Transverse colon (tissue), 4 donors: ENCODE measurements around the gene LMOD1.

Experiments
- CTCF ChIP-seq, 5 experiments: fragments of 200-600 bp in 3 of 5; fragments of 450-650 bp in 2 of 5; sonication (generic) in 3 of 5; IDR thresholded peaks; 1 replicate in 2 of 5; 2 replicates in 3 of 5; pipeline ENCODE4 v1.5.1; 2016 to 2017; ENCODE audit warnings: antibody characterized with exemption in 5 of 5, inconsistent platforms in 3 of 5, mild to moderate bottlenecking in 2 of 5, moderate library complexity in 1 of 5
- POLR2A ChIP-seq: fragments of 450-650 bp; IDR thresholded peaks from one replicate; pipeline ENCODE4 v1.6.1; 2016; ENCODE audit warnings: antibody characterized with exemption, mild to moderate bottlenecking, moderate library complexity
- POLR2AphosphoS5 ChIP-seq, 3 donors: sonication (generic); formaldehyde crosslinking; IDR thresholded peaks; one replicate each; pipeline ENCODE4 v1.6.1; 2016; ENCODE audit warnings: antibody characterized with exemption in 3 of 3

- TF ChIP-seq CTCF (IDR thresholded peaks at IDR 0.05) (peak; percentile 89 to 97 (median 91)), POLR2A (peak; percentile 11), POLR2AphosphoS5 (IDR thresholded peaks at IDR 0.05) (peak; percentile 47 to 80 (median 72))
Observed at GRCh38 chr1:201895913-201896807, 50.2 kb downstream of the LMOD1 start.
